ENCODE measurements around the gene TRIM63. TPM values are rescaled to one million over a fixed set of nuclear protein-coding genes. Genes with fewer than 3 reads are reported as not detected.

Gene TRIM63
- polyA plus RNA-seq, 2 of the 4 experiments (the other 2 are of a cell fraction): not detected

- TF ChIP-seq, protein P1, sequence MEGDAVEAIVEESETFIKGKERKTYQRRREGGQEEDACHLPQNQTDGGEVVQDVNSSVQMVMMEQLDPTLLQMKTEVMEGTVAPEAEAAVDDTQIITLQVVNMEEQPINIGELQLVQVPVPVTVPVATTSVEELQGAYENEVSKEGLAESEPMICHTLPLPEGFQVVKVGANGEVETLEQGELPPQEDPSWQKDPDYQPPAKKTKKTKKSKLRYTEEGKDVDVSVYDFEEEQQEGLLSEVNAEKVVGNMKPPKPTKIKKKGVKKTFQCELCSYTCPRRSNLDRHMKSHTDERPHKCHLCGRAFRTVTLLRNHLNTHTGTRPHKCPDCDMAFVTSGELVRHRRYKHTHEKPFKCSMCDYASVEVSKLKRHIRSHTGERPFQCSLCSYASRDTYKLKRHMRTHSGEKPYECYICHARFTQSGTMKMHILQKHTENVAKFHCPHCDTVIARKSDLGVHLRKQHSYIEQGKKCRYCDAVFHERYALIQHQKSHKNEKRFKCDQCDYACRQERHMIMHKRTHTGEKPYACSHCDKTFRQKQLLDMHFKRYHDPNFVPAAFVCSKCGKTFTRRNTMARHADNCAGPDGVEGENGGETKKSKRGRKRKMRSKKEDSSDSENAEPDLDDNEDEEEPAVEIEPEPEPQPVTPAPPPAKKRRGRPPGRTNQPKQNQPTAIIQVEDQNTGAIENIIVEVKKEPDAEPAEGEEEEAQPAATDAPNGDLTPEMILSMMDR (IDR thresholded peaks at IDR 0.05): no peak
Observed at GRCh38 chr1:26027716-26028489, 39.5 kb downstream of the TRIM63 start (continued).

GRCh38 chr1:26025517-26025916, 41.9 kb downstream of the TRIM63 start:
- H3K27ac ChIP-seq: no peak overlapping the region
- WGBS (ENCODE audit: missing lambda C conversion rate): 71% methylated on average over 5 of the region's 5 CpGs
- ChIA-PET POLR2A (no interaction called here), CTCF (interaction anchor here (1.3 kb wide), 1 partner anchor 10 kb away, joined by 5 read pairs; no protein-coding TSS in a partner anchor)
- FAIRE-seq (no peak), ATAC-seq (no peak), DNase-seq (ENCODE audit: low read depth in 1 of 2, low spot score in 1 of 2) (no peak)
- TF ChIP-seq ZSCAN20 (CRISPR knock-in tag; IDR thresholded peaks at IDR 0.05): no peak
- TF ChIP-seq USF2 (IDR thresholded peaks at IDR 0.05): no peak
- no peak for TF ChIP-seq BHLHE40 (IDR thresholded peaks at IDR 0.05; ENCODE audit: low read depth, low read length)
- TF ChIP-seq EHF (CRISPR knock-in tag; IDR thresholded peaks at IDR 0.05): no peak
- no peak for TF ChIP-seq ESRRA (IDR thresholded peaks at IDR 0.05; ENCODE audit: borderline replicate concordance, low read length)
- TF ChIP-seq SREBF2 (IDR thresholded peaks at IDR 0.05): no peak
- TF ChIP-seq HOXB13 (CRISPR knock-in tag; IDR thresholded peaks at IDR 0.05; ENCODE audit: low read depth): no peak
- no peak for TF ChIP-seq PHF8 (IDR thresholded peaks at IDR 0.05; ENCODE audit: borderline replicate concordance, low read depth)
- no peak for TF ChIP-seq HMGXB4 (CRISPR knock-in tag; IDR thresholded peaks at IDR 0.05; ENCODE audit: borderline replicate concordance)
- no peak for TF ChIP-seq MAX (IDR thresholded peaks at IDR 0.05)
- TF ChIP-seq, protein P2, sequence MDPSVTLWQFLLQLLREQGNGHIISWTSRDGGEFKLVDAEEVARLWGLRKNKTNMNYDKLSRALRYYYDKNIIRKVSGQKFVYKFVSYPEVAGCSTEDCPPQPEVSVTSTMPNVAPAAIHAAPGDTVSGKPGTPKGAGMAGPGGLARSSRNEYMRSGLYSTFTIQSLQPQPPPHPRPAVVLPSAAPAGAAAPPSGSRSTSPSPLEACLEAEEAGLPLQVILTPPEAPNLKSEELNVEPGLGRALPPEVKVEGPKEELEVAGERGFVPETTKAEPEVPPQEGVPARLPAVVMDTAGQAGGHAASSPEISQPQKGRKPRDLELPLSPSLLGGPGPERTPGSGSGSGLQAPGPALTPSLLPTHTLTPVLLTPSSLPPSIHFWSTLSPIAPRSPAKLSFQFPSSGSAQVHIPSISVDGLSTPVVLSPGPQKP (IDR thresholded peaks at IDR 0.05; ENCODE audit: low read depth, low read length): no peak
- TF ChIP-seq CBX8 (IDR thresholded peaks at IDR 0.05): no peak
- no peaks in the 10 kb centered on the region for H3K9me3 ChIP-seq
- no peak overlapping the region for H3K4me2 ChIP-seq
- H3K4me1 ChIP-seq: no peaks in the 10 kb centered on the region
- H3K4me3 ChIP-seq: no peak overlapping the region

- Histone ChIP-seq H3K4me1 (no peaks in the 10 kb centered on the region), H3K9me3 (no peaks in the 10 kb centered on the region), H3K27ac (no peak overlapping the region), H3K4me3 (no peak overlapping the region), H3K4me2 (no peak overlapping the region)
- TF ChIP-seq FOXS1 (CRISPR knock-in tag; IDR thresholded peaks at IDR 0.05) (no peak), ESRRA (IDR thresholded peaks at IDR 0.05; ENCODE audit: borderline replicate concordance, low read length) (no peak), CHD2 (IDR thresholded peaks at IDR 0.05; ENCODE audit: low read length, partially characterized antibody) (no peak), HOXB5 (CRISPR knock-in tag; IDR thresholded peaks at IDR 0.05) (no peak), HOXB13 (CRISPR knock-in tag; IDR thresholded peaks at IDR 0.05; ENCODE audit: low read depth) (no peak), JUNB (IDR thresholded peaks at IDR 0.05) (no peak), RCOR1 (IDR thresholded peaks at IDR 0.05; ENCODE audit: low read depth, low read length) (no peak), ZNF302 (CRISPR knock-in tag; IDR thresholded peaks at IDR 0.05) (no peak), FOSB (CRISPR knock-in tag; IDR thresholded peaks at IDR 0.05) (no peak), ZFP36 (IDR thresholded peaks at IDR 0.05; ENCODE audit: borderline replicate concordance, partially characterized antibody) (no peak)
- TF ChIP-seq, protein P1 (IDR thresholded peaks at IDR 0.05): no peak
- TF ChIP-seq, protein P3, sequence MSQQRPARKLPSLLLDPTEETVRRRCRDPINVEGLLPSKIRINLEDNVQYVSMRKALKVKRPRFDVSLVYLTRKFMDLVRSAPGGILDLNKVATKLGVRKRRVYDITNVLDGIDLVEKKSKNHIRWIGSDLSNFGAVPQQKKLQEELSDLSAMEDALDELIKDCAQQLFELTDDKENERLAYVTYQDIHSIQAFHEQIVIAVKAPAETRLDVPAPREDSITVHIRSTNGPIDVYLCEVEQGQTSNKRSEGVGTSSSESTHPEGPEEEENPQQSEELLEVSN (IDR thresholded peaks at IDR 0.05; ENCODE audit: borderline replicate concordance, low read depth): no peak
- FAIRE-seq (no peak), ATAC-seq (no peak), DNase-seq (ENCODE audit: low read depth in 1 of 2, low spot score in 1 of 2) (no peak)
- ChIA-PET POLR2A (no interaction called here), CTCF (interaction anchor here (1.3 kb wide), 1 partner anchor 11 kb away, joined by 5 read pairs; no protein-coding TSS in a partner anchor)
- 87% methylated on average over 5 of the region's 5 CpGs for WGBS (ENCODE audit: missing lambda C conversion rate)
Observed at GRCh38 chr1:26025060-26025459, 42.4 kb downstream of the TRIM63 start.
